ENCODE measurements around the gene POLR1A.
A peak's percentile ranks its signal among the peaks of the same experiment; 100 is the strongest.

Gene POLR1A

GRCh38 chr2:86097114-86097896, 8.4 kb downstream of the POLR1A start:
- DNase-seq (ENCODE audit: low spot score), result no peak

- no peak for DNase-seq (ENCODE audit: low spot score)
Measured at GRCh38 chr2:86094229-86094628, 11.5 kb downstream of the POLR1A start.

- DNase-seq (ENCODE audit: low spot score), result peak; percentile 27
Measured at GRCh38 chr2:86087936-86088850, 17.5 kb downstream of the POLR1A start.

- no peak for DNase-seq (ENCODE audit: low spot score)
Measured at GRCh38 chr2:86082756-86083155, 22.9 kb downstream of the POLR1A start.

- DNase-seq (ENCODE audit: low spot score), result no peak
Measured at GRCh38 chr2:86081724-86082123, 24.0 kb downstream of the POLR1A start.

- DNase-seq (ENCODE audit: low spot score), result peak; percentile 79
Measured at GRCh38 chr2:86079981-86080911, 25.4 kb downstream of the POLR1A start.

GRCh38 chr2:86078774-86079545, 26.7 kb downstream of the POLR1A start:
- peak; percentile 71 for DNase-seq (ENCODE audit: low spot score)

- no peak for DNase-seq (ENCODE audit: low spot score)
Measured at GRCh38 chr2:86075886-86076285, 29.8 kb downstream of the POLR1A start.

- no peak for DNase-seq (ENCODE audit: low spot score)
Measured at GRCh38 chr2:86074811-86075210, 30.9 kb downstream of the POLR1A start.

GRCh38 chr2:86074256-86074655, 31.4 kb downstream of the POLR1A start:
- DNase-seq (ENCODE audit: low spot score), result no peak

GRCh38 chr2:86073225-86073624, 32.5 kb downstream of the POLR1A start:
- no peak for DNase-seq (ENCODE audit: low spot score)

GRCh38 chr2:86072271-86072858, 33.3 kb downstream of the POLR1A start:
- DNase-seq (ENCODE audit: low spot score), result peak; percentile 33

GRCh38 chr2:86070868-86071267, 34.8 kb downstream of the POLR1A start:
- no peak for DNase-seq (ENCODE audit: low spot score)

- no peak for DNase-seq (ENCODE audit: low spot score)
Measured at GRCh38 chr2:86069783-86070339, 35.8 kb downstream of the POLR1A start.

GRCh38 chr2:86069091-86069685, 36.5 kb downstream of the POLR1A start:
- no peak for DNase-seq (ENCODE audit: low spot score)

- DNase-seq (ENCODE audit: low spot score), result no peak
Measured at GRCh38 chr2:86068648-86069047, 37.0 kb downstream of the POLR1A start.

- DNase-seq (ENCODE audit: low spot score), result no peak
Measured at GRCh38 chr2:86068136-86068588, 37.5 kb downstream of the POLR1A start.

- no peak for DNase-seq (ENCODE audit: low spot score)
Measured at GRCh38 chr2:86066915-86067314, 38.8 kb downstream of the POLR1A start.

- DNase-seq (ENCODE audit: low spot score), result no peak
Measured at GRCh38 chr2:86066007-86066578, 39.6 kb downstream of the POLR1A start.

GRCh38 chr2:86065512-86065911, 40.2 kb downstream of the POLR1A start:
- DNase-seq (ENCODE audit: low spot score), result peak; percentile 81

Measured in GM03348 (cell line).